HEK293 (cell line): Measurements from ENCODE around the gene RPL26.

ENCODE experiments used
- HOXC10 ChIP-seq: sonication (generic); formaldehyde crosslinking; IDR thresholded peaks from 2 replicates; pipeline ENCODE4 v1.8.1; 2023; ENCODE audit warnings: mild to moderate bottlenecking, missing genetic modification reagents
- ZNF335 ChIP-seq: fragments of 450-650 bp; formaldehyde crosslinking; conservative IDR thresholded peaks from 2 replicates; pipeline ENCODE4 v1.5.1; 2016; ENCODE audit warnings: missing biosample characterization, missing genetic modification characterization
- TF ChIP-seq, protein P1 (sequence below): fragments of 450-650 bp; formaldehyde crosslinking; IDR thresholded peaks from 2 replicates; pipeline ENCODE4 v1.5.1; 2016; ENCODE audit warnings: missing biosample characterization, missing genetic modification characterization
- TF ChIP-seq, protein P2 (sequence below): fragments of 450-650 bp; formaldehyde crosslinking; IDR thresholded peaks from 2 replicates; pipeline ENCODE4 v1.5.1; 2017; ENCODE audit warnings: missing biosample characterization, missing genetic modification characterization
- TF ChIP-seq, protein P3 (sequence below): fragments of 450-650 bp; IDR thresholded peaks from 2 replicates; pipeline ENCODE4 v1.5.1; 2018; ENCODE audit warnings: missing biosample characterization, mild to moderate bottlenecking, missing genetic modification characterization

DNA sequence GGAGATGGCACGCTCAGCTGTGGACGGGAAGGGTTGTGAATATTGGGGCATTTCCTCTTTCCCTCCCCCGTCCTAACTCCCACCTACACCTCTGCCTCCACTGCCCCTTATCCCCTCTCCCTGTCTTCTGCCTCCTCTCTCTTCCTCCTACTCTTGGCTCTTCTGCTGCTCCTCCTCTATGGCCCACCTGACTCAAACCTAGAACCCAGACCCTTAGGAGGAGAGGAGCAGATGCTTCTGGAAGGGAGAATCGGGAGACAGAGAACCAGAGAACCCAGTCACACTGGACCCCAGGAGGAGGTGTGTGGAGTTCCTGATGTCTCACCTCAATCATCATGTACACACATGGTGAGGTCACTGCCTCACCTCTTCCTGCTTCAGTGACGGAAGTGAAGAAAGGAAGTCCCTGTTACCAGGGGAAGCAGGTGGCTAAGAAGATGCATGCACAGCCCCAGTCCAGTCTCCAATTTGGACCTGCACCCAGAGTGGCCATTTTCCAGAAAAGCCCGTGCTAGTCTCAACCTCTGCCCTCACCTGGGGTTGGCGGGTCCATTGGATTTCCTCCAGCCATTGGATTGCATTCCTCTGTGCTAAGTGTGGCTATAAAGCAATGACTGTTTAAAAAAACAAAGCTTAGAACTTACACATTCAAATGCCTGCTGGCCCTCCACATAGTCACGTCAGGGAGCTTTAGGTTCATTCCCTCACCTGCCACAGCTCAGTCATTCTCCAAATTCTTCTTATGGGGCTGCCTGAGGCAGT, 10.7 kb upstream of the RPL26 start:
- TF ChIP-seq, protein P1, sequence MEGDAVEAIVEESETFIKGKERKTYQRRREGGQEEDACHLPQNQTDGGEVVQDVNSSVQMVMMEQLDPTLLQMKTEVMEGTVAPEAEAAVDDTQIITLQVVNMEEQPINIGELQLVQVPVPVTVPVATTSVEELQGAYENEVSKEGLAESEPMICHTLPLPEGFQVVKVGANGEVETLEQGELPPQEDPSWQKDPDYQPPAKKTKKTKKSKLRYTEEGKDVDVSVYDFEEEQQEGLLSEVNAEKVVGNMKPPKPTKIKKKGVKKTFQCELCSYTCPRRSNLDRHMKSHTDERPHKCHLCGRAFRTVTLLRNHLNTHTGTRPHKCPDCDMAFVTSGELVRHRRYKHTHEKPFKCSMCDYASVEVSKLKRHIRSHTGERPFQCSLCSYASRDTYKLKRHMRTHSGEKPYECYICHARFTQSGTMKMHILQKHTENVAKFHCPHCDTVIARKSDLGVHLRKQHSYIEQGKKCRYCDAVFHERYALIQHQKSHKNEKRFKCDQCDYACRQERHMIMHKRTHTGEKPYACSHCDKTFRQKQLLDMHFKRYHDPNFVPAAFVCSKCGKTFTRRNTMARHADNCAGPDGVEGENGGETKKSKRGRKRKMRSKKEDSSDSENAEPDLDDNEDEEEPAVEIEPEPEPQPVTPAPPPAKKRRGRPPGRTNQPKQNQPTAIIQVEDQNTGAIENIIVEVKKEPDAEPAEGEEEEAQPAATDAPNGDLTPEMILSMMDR (tag by site-specific recombination): no peak
- no peak for TF ChIP-seq HOXC10 (CRISPR knock-in tag)
- TF ChIP-seq, protein P2, sequence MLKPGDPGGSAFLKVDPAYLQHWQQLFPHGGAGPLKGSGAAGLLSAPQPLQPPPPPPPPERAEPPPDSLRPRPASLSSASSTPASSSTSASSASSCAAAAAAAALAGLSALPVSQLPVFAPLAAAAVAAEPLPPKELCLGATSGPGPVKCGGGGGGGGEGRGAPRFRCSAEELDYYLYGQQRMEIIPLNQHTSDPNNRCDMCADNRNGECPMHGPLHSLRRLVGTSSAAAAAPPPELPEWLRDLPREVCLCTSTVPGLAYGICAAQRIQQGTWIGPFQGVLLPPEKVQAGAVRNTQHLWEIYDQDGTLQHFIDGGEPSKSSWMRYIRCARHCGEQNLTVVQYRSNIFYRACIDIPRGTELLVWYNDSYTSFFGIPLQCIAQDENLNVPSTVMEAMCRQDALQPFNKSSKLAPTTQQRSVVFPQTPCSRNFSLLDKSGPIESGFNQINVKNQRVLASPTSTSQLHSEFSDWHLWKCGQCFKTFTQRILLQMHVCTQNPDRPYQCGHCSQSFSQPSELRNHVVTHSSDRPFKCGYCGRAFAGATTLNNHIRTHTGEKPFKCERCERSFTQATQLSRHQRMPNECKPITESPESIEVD: no peak
- TF ChIP-seq, protein P3, sequence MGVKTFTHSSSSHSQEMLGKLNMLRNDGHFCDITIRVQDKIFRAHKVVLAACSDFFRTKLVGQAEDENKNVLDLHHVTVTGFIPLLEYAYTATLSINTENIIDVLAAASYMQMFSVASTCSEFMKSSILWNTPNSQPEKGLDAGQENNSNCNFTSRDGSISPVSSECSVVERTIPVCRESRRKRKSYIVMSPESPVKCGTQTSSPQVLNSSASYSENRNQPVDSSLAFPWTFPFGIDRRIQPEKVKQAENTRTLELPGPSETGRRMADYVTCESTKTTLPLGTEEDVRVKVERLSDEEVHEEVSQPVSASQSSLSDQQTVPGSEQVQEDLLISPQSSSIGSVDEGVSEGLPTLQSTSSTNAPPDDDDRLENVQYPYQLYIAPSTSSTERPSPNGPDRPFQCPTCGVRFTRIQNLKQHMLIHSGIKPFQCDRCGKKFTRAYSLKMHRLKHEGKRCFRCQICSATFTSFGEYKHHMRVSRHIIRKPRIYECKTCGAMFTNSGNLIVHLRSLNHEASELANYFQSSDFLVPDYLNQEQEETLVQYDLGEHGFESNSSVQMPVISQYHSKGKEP (tag by site-specific recombination): no peak
- TF ChIP-seq ZNF335: no peak
